GM20000 (cell line): ENCODE results near the gene ADGRA1.

Experiments
- DNase-seq: peaks from one replicate; pipeline ENCODE4 v3.0.0; 2012; ENCODE audit warnings: low spot score
- TF ChIP-seq, protein P1 (sequence below): IDR thresholded peaks from 2 replicates; pipeline ENCODE4 v1.5.1; 2012; ENCODE audit warnings: mild to moderate bottlenecking, control low read depth; ENCODE audit errors: extremely low read depth, missing control alignments

ADGRA1 gene

GRCh38 chr10:133058331-133059092 is 29.2 kb upstream of the ADGRA1 start:
- TF ChIP-seq, protein P1, sequence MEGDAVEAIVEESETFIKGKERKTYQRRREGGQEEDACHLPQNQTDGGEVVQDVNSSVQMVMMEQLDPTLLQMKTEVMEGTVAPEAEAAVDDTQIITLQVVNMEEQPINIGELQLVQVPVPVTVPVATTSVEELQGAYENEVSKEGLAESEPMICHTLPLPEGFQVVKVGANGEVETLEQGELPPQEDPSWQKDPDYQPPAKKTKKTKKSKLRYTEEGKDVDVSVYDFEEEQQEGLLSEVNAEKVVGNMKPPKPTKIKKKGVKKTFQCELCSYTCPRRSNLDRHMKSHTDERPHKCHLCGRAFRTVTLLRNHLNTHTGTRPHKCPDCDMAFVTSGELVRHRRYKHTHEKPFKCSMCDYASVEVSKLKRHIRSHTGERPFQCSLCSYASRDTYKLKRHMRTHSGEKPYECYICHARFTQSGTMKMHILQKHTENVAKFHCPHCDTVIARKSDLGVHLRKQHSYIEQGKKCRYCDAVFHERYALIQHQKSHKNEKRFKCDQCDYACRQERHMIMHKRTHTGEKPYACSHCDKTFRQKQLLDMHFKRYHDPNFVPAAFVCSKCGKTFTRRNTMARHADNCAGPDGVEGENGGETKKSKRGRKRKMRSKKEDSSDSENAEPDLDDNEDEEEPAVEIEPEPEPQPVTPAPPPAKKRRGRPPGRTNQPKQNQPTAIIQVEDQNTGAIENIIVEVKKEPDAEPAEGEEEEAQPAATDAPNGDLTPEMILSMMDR, result no peak
- no peak for DNase-seq

DNA sequence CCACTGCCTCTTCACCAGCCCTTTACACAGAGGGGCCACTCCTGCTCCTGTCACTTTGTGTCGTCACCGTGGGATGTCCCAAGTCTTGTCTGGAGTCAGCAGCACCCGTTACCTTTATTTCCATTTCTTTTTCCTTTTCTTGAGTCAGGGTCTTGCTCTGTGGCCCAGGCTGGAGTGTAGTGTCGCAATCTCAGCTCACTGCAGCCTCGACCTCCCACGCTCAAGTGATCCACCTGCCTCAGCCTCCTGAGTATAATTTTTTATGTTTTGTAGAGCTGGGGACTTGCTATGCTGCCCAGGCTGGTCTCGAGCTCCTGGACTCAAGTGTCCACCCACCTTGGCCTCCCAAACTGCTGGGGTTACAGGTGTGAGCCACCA is 28.6 kb upstream of the ADGRA1 start:
- TF ChIP-seq, protein P1, result no peak
- DNase-seq, result no peak

GRCh38 chr10:133059571-133059970 is 28.2 kb upstream of the ADGRA1 start:
- TF ChIP-seq, protein P1, result no peak

GRCh38 chr10:133060022-133060421 is 27.7 kb upstream of the ADGRA1 start:
- TF ChIP-seq, protein P1, result no peak
- DNase-seq, result no peak

More at GRCh38 chr10:133059571-133059970, 28.2 kb upstream of the ADGRA1 start:
- DNase-seq, result no peak

GRCh38 chr10:133060466-133060865 is 27.3 kb upstream of the ADGRA1 start:
- TF ChIP-seq, protein P1, result no peak
- DNase-seq, result no peak

DNA sequence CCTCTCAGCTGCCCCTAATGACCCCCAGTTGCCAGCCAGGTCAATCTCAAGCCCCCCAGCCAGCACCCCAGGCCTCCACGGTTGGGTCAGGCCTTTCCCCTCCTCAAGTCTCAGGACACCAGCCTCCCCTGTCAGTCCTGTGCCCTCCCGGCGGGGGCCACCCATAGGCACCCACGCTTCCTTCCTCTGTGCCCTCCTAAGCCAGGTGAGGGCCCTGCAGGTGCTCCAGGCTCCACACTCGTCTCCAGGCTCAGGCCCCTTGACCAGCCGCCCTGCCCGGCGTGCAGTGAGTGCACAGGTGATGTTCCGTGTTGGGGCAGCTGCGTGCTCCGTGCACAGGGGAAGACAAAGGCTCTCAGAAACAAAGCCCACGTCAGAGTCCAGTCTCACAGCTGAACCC is 26.8 kb upstream of the ADGRA1 start:
- no peak for DNase-seq

GRCh38 chr10:133061296-133062038 is 26.3 kb upstream of the ADGRA1 start:
- DNase-seq, result no peak
- TF ChIP-seq, protein P1, result no peak

More for the DNA sequence above, 26.8 kb upstream of the ADGRA1 start:
- TF ChIP-seq, protein P1, result no peak
